ENCODE data around the gene MYNN. TPM values are rescaled to one million over a fixed set of nuclear protein-coding genes. Genes with fewer than 3 reads are reported as not detected.

MYNN gene
- total and polyA plus RNA-seq, 2 donors (not counting 3 experiments of a cell fraction or from before 2014, with no cell fraction given): 7.1 to 12.7 TPM

DNA sequence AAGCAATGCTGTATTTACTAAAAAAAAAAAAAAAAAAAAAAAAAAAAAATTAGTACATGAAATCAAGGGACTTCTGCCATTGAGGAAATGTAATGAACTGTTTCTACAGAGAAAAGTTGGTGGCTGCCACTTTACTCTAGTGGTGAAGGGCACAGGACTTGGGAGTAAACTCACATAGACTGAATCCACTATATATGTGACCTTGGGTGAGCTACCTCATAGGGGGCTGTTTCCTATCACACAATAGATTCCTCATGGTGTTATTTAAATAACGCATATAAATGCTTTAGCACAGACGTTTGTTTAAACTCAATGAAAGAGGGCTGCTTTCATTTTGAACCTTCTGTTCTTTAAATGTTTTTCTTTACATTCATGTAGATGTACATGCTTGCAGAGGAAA is 34.1 kb upstream of the MYNN start:
- peaks cover 0 to 2% of the 10 kb centered on the region in 2 experiments for H3K27me3 ChIP-seq (ENCODE audit: control insufficient read depth in 2 of 2, insufficient read depth in 2 of 2, low read length in 2 of 2)
- FAIRE-seq (no peak), DNase-seq (ENCODE audit: low read depth, low spot score) (no peak)
- intact Hi-C loops (cut with micrococcal nuclease): no loop called here
- H3K4me3 ChIP-seq (replicated peaks in 1 of 3; ENCODE audit: insufficient read depth in 1 of 3, low read depth in 1 of 3, low read length in 3 of 3): no peak overlapping the region
- dilution Hi-C loops (cut with MboI; ENCODE audit: extremely low pct_ligation_motif_present, low sequenced_read_pairs): no loop called here
- TF ChIP-seq EZH2 (IDR thresholded peaks at IDR 0.05; ENCODE audit: borderline replicate concordance, low read depth, low read length, severe bottlenecking) (no peak), FOS (IDR thresholded peaks at IDR 0.05; ENCODE audit: borderline replicate concordance, insufficient read depth, low read length) (no peak), POLR2A (IDR thresholded peaks at IDR 0.05; ENCODE audit: low read depth, low read length) (no peak), POLR2AphosphoS5 (IDR thresholded peaks at IDR 0.05; ENCODE audit: insufficient read depth, low read depth, low read length) (no peak), MYC (IDR thresholded peaks at IDR 0.05; ENCODE audit: low read depth, low read length) (no peak), JUN (IDR thresholded peaks at IDR 0.05; ENCODE audit: borderline replicate concordance, insufficient read depth, insufficient read length, low read depth) (no peak), GATA2 (IDR thresholded peaks at IDR 0.05; ENCODE audit: insufficient read depth, insufficient read length, low read depth, low read length) (no peak)
- TF ChIP-seq, protein P1, sequence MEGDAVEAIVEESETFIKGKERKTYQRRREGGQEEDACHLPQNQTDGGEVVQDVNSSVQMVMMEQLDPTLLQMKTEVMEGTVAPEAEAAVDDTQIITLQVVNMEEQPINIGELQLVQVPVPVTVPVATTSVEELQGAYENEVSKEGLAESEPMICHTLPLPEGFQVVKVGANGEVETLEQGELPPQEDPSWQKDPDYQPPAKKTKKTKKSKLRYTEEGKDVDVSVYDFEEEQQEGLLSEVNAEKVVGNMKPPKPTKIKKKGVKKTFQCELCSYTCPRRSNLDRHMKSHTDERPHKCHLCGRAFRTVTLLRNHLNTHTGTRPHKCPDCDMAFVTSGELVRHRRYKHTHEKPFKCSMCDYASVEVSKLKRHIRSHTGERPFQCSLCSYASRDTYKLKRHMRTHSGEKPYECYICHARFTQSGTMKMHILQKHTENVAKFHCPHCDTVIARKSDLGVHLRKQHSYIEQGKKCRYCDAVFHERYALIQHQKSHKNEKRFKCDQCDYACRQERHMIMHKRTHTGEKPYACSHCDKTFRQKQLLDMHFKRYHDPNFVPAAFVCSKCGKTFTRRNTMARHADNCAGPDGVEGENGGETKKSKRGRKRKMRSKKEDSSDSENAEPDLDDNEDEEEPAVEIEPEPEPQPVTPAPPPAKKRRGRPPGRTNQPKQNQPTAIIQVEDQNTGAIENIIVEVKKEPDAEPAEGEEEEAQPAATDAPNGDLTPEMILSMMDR (IDR thresholded peaks at IDR 0.05; ENCODE audit: extremely low read depth in 1 of 2, insufficient read depth in 1 of 2, low read depth in 1 of 2, low read length in 2 of 2): no peak
- TF ChIP-seq, protein P2, sequence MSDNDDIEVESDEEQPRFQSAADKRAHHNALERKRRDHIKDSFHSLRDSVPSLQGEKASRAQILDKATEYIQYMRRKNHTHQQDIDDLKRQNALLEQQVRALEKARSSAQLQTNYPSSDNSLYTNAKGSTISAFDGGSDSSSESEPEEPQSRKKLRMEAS (IDR thresholded peaks at IDR 0.05; ENCODE audit: insufficient read depth, insufficient read length): no peak
- H4K20me1 ChIP-seq (replicated peaks; ENCODE audit: control insufficient read depth, extremely low read depth, insufficient read depth, low read length): no peaks in the 10 kb centered on the region
- CTCF ChIA-PET: no interaction called here
- no peak overlapping the region for H3K4me2 ChIP-seq (ENCODE audit: insufficient read depth, low read length)
- no peaks in the 10 kb centered on the region for H3K36me3 ChIP-seq (ENCODE audit: control insufficient read depth in 2 of 2, extremely low read depth in 1 of 2, insufficient read depth in 2 of 2, low read length in 2 of 2)
- H3K4me1 ChIP-seq (ENCODE audit: control insufficient read depth, extremely low read depth, insufficient read depth, low read length): no peaks in the 10 kb centered on the region
- H2AFZ ChIP-seq (ENCODE audit: low read depth, low read length): no peak overlapping the region
- POLR2A ChIA-PET: no interaction called here
- H3K79me2 ChIP-seq (ENCODE audit: control insufficient read depth, insufficient read depth, low read length): no peaks in the 10 kb centered on the region
- no peak overlapping the region for H3K27ac ChIP-seq (ENCODE audit: insufficient read depth, low read depth, low read length)
- no TSS peak for BruUV-seq (replicated peaks)
- no peaks in the 10 kb centered on the region for H3K9me1 ChIP-seq (replicated peaks; ENCODE audit: control insufficient read depth, extremely low read depth, insufficient read depth, low read length)
- no peaks in the 10 kb centered on the region for H3K9me3 ChIP-seq (replicated peaks; ENCODE audit: control insufficient read depth, insufficient read depth, low read length)
- no peak overlapping the region for H3K9ac ChIP-seq (replicated peaks; ENCODE audit: extremely low read depth, insufficient read depth, low read length)

Data from endothelial cell of umbilical vein (primary cell).